ENCODE measurements around the gene KPNA6.
"Not testable (repeated sequence)": the region's sequence is repeated elsewhere in the genome, so short reads cannot be mapped to it uniquely, and the experiment has no call there.

The KPNA6 gene

GRCh38 chr1:32112806-32113375 lies 5.0 kb downstream of the KPNA6 start:
- no peaks in the 10 kb centered on the region for H3K27me3 Mint-ChIP-seq
- H3K4me3 Mint-ChIP-seq, result no peak overlapping the region
- peaks cover 26% of the 10 kb centered on the region for H3K4me1 Mint-ChIP-seq (ENCODE audit: low read depth)
- intact Hi-C loops (cut with micrococcal nuclease), result no loop called here
- no peak overlapping the region for H3K27ac Mint-ChIP-seq
- H3K36me3 Mint-ChIP-seq (ENCODE audit: low read depth), result peaks cover 22% of the 10 kb centered on the region
- H3K9me3 Mint-ChIP-seq, result no peaks in the 10 kb centered on the region

GRCh38 chr1:32113436-32113835 lies 5.6 kb downstream of the KPNA6 start:
- H3K4me3 Mint-ChIP-seq; H3K27me3 Mint-ChIP-seq; H3K27ac Mint-ChIP-seq; intact Hi-C loops (cut with micrococcal nuclease); H3K9me3 Mint-ChIP-seq: not testable (repeated sequence)
- peaks cover 17% of the 10 kb centered on the region for H3K36me3 Mint-ChIP-seq (ENCODE audit: low read depth)
- peaks cover 32% of the 10 kb centered on the region for H3K4me1 Mint-ChIP-seq (ENCODE audit: low read depth)

- H3K27me3 Mint-ChIP-seq, result no peaks in the 10 kb centered on the region
- peaks cover 30% of the 10 kb centered on the region for H3K4me1 Mint-ChIP-seq (ENCODE audit: low read depth)
- no peak overlapping the region for H3K4me3 Mint-ChIP-seq
- H3K36me3 Mint-ChIP-seq (ENCODE audit: low read depth), result peaks cover 15% of the 10 kb centered on the region
- intact Hi-C loops (cut with micrococcal nuclease), result no loop called here
- H3K9me3 Mint-ChIP-seq, result no peaks in the 10 kb centered on the region
- H3K27ac Mint-ChIP-seq, result no peak overlapping the region
These were observed 6.6 kb downstream of the KPNA6 start for GRCh38 chr1:32114420-32114819.

GRCh38 chr1:32115496-32115895 lies 7.6 kb downstream of the KPNA6 start:
- no peaks in the 10 kb centered on the region for H3K27me3 Mint-ChIP-seq
- H3K4me3 Mint-ChIP-seq, result no peak overlapping the region
- H3K9me3 Mint-ChIP-seq, result no peaks in the 10 kb centered on the region
- intact Hi-C loops (cut with micrococcal nuclease), result no loop called here
- H3K36me3 Mint-ChIP-seq (ENCODE audit: low read depth), result peaks cover 15% of the 10 kb centered on the region
- H3K27ac Mint-ChIP-seq, result no peak overlapping the region
- H3K4me1 Mint-ChIP-seq (ENCODE audit: low read depth), result peaks cover 25% of the 10 kb centered on the region

- Mint-ChIP-seq H3K27ac (no peak overlapping the region), H3K9me3 (no peaks in the 10 kb centered on the region), H3K27me3 (no peaks in the 10 kb centered on the region), H3K4me1 (ENCODE audit: low read depth) (peaks cover 26% of the 10 kb centered on the region), H3K4me3 (no peak overlapping the region), H3K36me3 (ENCODE audit: low read depth) (peaks cover 15% of the 10 kb centered on the region)
- intact Hi-C loops (cut with micrococcal nuclease), result no loop called here
These were observed 8.7 kb downstream of the KPNA6 start for GRCh38 chr1:32116531-32116930.

GRCh38 chr1:32122151-32122550 lies 14.3 kb downstream of the KPNA6 start:
- no peaks in the 10 kb centered on the region for H3K9me3 Mint-ChIP-seq
- peak overlapping the region; percentile 51 for H3K27ac Mint-ChIP-seq
- H3K4me1 Mint-ChIP-seq (ENCODE audit: low read depth), result peaks cover 50% of the 10 kb centered on the region
- H3K4me3 Mint-ChIP-seq, result peak overlapping the region; percentile 52
- H3K27me3 Mint-ChIP-seq, result no peaks in the 10 kb centered on the region
- no peaks in the 10 kb centered on the region for H3K36me3 Mint-ChIP-seq (ENCODE audit: low read depth)
- intact Hi-C loops (cut with micrococcal nuclease), result no loop called here

- H3K27me3 Mint-ChIP-seq; intact Hi-C loops (cut with micrococcal nuclease); H3K36me3 Mint-ChIP-seq (ENCODE audit: low read depth); H3K4me3 Mint-ChIP-seq; H3K27ac Mint-ChIP-seq; H3K9me3 Mint-ChIP-seq: not testable (repeated sequence)
- H3K4me1 Mint-ChIP-seq (ENCODE audit: low read depth), result peaks cover 54% of the 10 kb centered on the region
These were observed 15.5 kb downstream of the KPNA6 start for GRCh38 chr1:32123361-32123760.

- Mint-ChIP-seq H3K27me3 (no peaks in the 10 kb centered on the region), H3K27ac (no peak overlapping the region), H3K36me3 (ENCODE audit: low read depth) (no peaks in the 10 kb centered on the region), H3K9me3 (no peaks in the 10 kb centered on the region), H3K4me1 (ENCODE audit: low read depth) (peaks cover 63% of the 10 kb centered on the region), H3K4me3 (no peak overlapping the region)
- intact Hi-C loops (cut with micrococcal nuclease), result no loop called here
These were observed 17.5 kb downstream of the KPNA6 start for GRCh38 chr1:32125313-32125712.

- Mint-ChIP-seq H3K27me3 (no peaks in the 10 kb centered on the region), H3K27ac (no peak overlapping the region), H3K4me1 (ENCODE audit: low read depth) (peaks cover 49% of the 10 kb centered on the region), H3K36me3 (ENCODE audit: low read depth) (no peaks in the 10 kb centered on the region), H3K9me3 (no peaks in the 10 kb centered on the region), H3K4me3 (no peak overlapping the region)
- intact Hi-C loops (cut with micrococcal nuclease), result no loop called here
These were observed 18.9 kb downstream of the KPNA6 start for GRCh38 chr1:32126770-32127169.

- H3K4me3 Mint-ChIP-seq, result no peak overlapping the region
- H3K27me3 Mint-ChIP-seq, result no peaks in the 10 kb centered on the region
- intact Hi-C loops (cut with micrococcal nuclease), result no loop called here
- no peak overlapping the region for H3K27ac Mint-ChIP-seq
- no peaks in the 10 kb centered on the region for H3K36me3 Mint-ChIP-seq (ENCODE audit: low read depth)
- H3K9me3 Mint-ChIP-seq, result no peaks in the 10 kb centered on the region
- H3K4me1 Mint-ChIP-seq (ENCODE audit: low read depth), result peaks cover 41% of the 10 kb centered on the region
These were observed 19.7 kb downstream of the KPNA6 start for GRCh38 chr1:32127409-32128198.

- Mint-ChIP-seq H3K27me3 (no peaks in the 10 kb centered on the region), H3K4me1 (ENCODE audit: low read depth) (peaks cover 32% of the 10 kb centered on the region), H3K9me3 (no peaks in the 10 kb centered on the region), H3K4me3 (no peak overlapping the region), H3K36me3 (ENCODE audit: low read depth) (peaks cover 7% of the 10 kb centered on the region), H3K27ac (no peak overlapping the region)
- intact Hi-C loops (cut with micrococcal nuclease), result no loop called here
These were observed 20.6 kb downstream of the KPNA6 start for GRCh38 chr1:32128479-32128878.

GRCh38 chr1:32128964-32129363 lies 21.1 kb downstream of the KPNA6 start:
- Mint-ChIP-seq H3K27me3 (no peaks in the 10 kb centered on the region), H3K4me3 (no peak overlapping the region), H3K4me1 (ENCODE audit: low read depth) (peaks cover 31% of the 10 kb centered on the region), H3K36me3 (ENCODE audit: low read depth) (peaks cover 9% of the 10 kb centered on the region), H3K9me3 (no peaks in the 10 kb centered on the region), H3K27ac (peak overlapping the region; percentile 55)
- intact Hi-C loops (cut with micrococcal nuclease), result no loop called here

- peaks cover 20% of the 10 kb centered on the region for H3K4me1 Mint-ChIP-seq (ENCODE audit: low read depth)
- H3K27me3 Mint-ChIP-seq; H3K9me3 Mint-ChIP-seq; H3K27ac Mint-ChIP-seq; intact Hi-C loops (cut with micrococcal nuclease); H3K4me3 Mint-ChIP-seq: not testable (repeated sequence)
- H3K36me3 Mint-ChIP-seq (ENCODE audit: low read depth), result peaks cover 40% of the 10 kb centered on the region
These were observed 26.1 kb downstream of the KPNA6 start for GRCh38 chr1:32133950-32134280.

- Mint-ChIP-seq H3K4me1 (ENCODE audit: low read depth) (peaks cover 22% of the 10 kb centered on the region), H3K27me3 (no peaks in the 10 kb centered on the region), H3K36me3 (ENCODE audit: low read depth) (peaks cover 40% of the 10 kb centered on the region), H3K27ac (no peak overlapping the region), H3K9me3 (no peaks in the 10 kb centered on the region), H3K4me3 (no peak overlapping the region)
- intact Hi-C loops (cut with micrococcal nuclease), result no loop called here
These were observed 29.3 kb downstream of the KPNA6 start for GRCh38 chr1:32137111-32137510.

GRCh38 chr1:32138965-32139364 lies 31.1 kb downstream of the KPNA6 start:
- peaks cover 30% of the 10 kb centered on the region for H3K36me3 Mint-ChIP-seq (ENCODE audit: low read depth)
- peaks cover 22% of the 10 kb centered on the region for H3K4me1 Mint-ChIP-seq (ENCODE audit: low read depth)
- H3K27me3 Mint-ChIP-seq, result no peaks in the 10 kb centered on the region
- H3K9me3 Mint-ChIP-seq, result no peaks in the 10 kb centered on the region
- no peak overlapping the region for H3K4me3 Mint-ChIP-seq
- intact Hi-C loops (cut with micrococcal nuclease), result no loop called here
- H3K27ac Mint-ChIP-seq, result no peak overlapping the region

All from dendritic cell treated with granulocyte-macrophage colony-stimulating factor and Interleukin-4, amounts not matched to agents 40 ng/mL and 50 ng/mL, for 4 days (primary cell).